HG03469 (cell line): ENCODE measurements around the gene NOL12.

Experiments
- ATAC-seq: cut with Tn5 transposase; IDR thresholded peaks from one replicate; pipeline ENCODE4 v1.9.1; 2021; ENCODE audit warnings: mild to moderate bottlenecking, moderate library complexity, moderate number of reproducible peaks; ENCODE audit not compliant: unreplicated experiment

The NOL12 gene

DNA sequence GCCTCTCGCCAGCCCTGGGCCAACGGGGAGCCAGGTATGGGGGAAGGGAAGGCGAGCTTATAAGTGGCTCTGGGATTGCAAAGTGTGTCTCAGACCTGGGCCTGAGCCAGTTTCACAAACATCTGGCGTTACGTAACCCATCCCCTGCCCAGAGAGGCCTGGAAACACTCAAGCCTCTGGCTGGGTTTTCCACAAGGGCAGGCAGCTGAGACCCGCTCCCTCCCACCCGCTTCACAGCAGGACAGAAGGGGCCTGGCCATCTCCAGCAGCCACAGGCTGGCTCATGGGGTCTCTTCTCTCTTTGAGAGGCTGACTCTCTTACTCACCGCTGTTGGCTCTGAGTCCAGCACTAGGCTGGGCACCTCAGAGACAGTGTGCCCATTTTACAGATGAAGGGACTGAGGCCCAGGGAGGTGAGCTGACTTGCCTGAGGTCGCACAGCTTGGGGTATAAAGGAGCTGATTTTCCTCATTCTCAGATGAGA, 55.2 kb downstream of the NOL12 start:
- ATAC-seq, result no peak

DNA sequence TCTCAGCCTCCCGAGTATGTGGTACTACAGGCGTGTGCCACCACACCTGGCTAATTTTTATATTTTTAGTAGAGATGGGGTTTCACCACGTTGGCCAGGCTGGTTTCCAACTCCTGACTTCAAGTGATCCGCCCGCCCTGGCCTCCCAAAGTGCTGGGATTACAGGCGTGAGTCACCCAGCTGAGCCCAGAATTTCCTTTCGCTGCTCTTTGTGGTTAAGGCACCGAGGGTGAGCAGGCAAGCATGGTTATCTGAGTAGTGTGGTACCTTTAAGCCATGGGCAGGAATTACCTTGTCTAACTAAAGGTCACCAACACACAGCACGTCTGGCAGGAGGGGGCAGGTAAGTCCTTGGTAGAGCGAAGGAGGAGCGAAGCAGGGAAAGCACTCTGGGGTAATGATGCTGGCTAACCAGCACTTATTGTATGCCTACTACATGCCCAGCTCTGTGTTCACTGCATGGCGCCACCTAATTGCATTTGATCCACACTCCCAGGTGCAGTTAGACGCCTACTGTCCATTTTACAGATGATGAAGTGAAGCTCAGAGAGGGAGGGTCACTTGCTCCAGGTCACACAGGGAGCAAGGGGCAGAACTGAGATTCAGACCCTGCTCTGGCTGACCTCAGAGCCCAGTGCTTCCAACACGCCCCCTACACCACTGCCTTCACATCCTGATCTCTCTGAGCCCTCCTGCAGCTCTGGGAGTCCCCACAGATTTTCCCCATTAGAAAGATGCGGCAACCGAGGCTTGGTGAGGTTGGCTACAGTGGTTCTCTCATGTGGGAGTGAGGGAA, 56.4 kb downstream of the NOL12 start:
- no peak for ATAC-seq
